Fibroblast of lung (primary cell): ENCODE measurements around the gene L2HGDH. TPM values are rescaled to one million over a fixed set of nuclear protein-coding genes. Genes with fewer than 3 reads are reported as not detected.

ENCODE experiments used
- DNase-seq, 2 donors: peaks; one replicate each; pipeline versions ENCODE4 v3.0.0 to v3.0.0-alpha.2; 2010; ENCODE audit warnings: low read depth in 2 of 2
- H2AFZ ChIP-seq: 2 replicates; pipeline ENCODE4 v1.5.1; 2012; ENCODE audit warnings: low read length, control low read depth, inconsistent platforms
- H3K27ac ChIP-seq: 2 replicates; pipeline ENCODE4 v1.5.1; 2011; ENCODE audit warnings: low read length, control low read depth; ENCODE audit not compliant: insufficient read depth
- H3K27me3 ChIP-seq: 2 replicates; pipeline ENCODE4 v1.5.1; 2011; ENCODE audit warnings: mild to moderate bottlenecking, low read length; ENCODE audit not compliant: control insufficient read depth, insufficient read depth
- H3K36me3 ChIP-seq: 2 replicates; pipeline ENCODE4 v1.5.1; 2011; ENCODE audit warnings: low read length; ENCODE audit not compliant: control insufficient read depth, insufficient read depth
- H3K4me1 ChIP-seq: 2 replicates; pipeline ENCODE4 v1.5.1; 2011; ENCODE audit warnings: low read length; ENCODE audit not compliant: control insufficient read depth, insufficient read depth; ENCODE audit errors: extremely low read depth
- H3K4me2 ChIP-seq: 2 replicates; pipeline ENCODE4 v1.5.1; 2011; ENCODE audit warnings: low read length, control low read depth; ENCODE audit not compliant: insufficient read depth; ENCODE audit errors: extremely low read depth
- H3K4me3 ChIP-seq, 4 experiments: fragments of 200-600 bp in 1 of 4; sonication (generic) in 1 of 4; replicated peaks in 1 of 4; 2 replicates each; pipeline ENCODE4 v1.5.1; 2011 to 2016; ENCODE audit warnings: low read length in 4 of 4, low read depth in 3 of 4, mild to moderate bottlenecking in 3 of 4, control low read depth in 2 of 4, inconsistent platforms in 1 of 4, mixed read lengths in 1 of 4; ENCODE audit not compliant: insufficient read depth in 1 of 4; ENCODE audit errors: control extremely low read depth in 1 of 4
- H3K79me2 ChIP-seq: 2 replicates; pipeline ENCODE4 v1.5.1; 2012; ENCODE audit warnings: mild to moderate bottlenecking, low read length, inconsistent platforms; ENCODE audit not compliant: control insufficient read depth, insufficient read depth
- H3K9ac ChIP-seq: 2 replicates; pipeline ENCODE4 v1.5.1; 2011; ENCODE audit warnings: mild to moderate bottlenecking, low read length, control low read depth; ENCODE audit not compliant: insufficient read depth
- H3K9me3 ChIP-seq: 2 replicates; pipeline ENCODE4 v1.5.1; 2012; ENCODE audit warnings: low read depth, low read length; ENCODE audit not compliant: control insufficient read depth, insufficient read depth
- H4K20me1 ChIP-seq: 2 replicates; pipeline ENCODE4 v1.5.1; 2011; ENCODE audit warnings: low read length; ENCODE audit not compliant: control insufficient read depth, insufficient read depth; ENCODE audit errors: extremely low read depth
- CTCF ChIP-seq, 2 donors: IDR thresholded peaks in 1 of 2; conservative IDR thresholded peaks in 1 of 2; 1 replicate in 1 of 2; 2 replicates in 1 of 2; pipeline ENCODE4 v1.5.1; 2011 to 2012; ENCODE audit warnings: low read length in 2 of 2, control low read depth in 1 of 2, inconsistent platforms in 1 of 2, low read depth in 1 of 2, mild to moderate bottlenecking in 1 of 2
- EZH2 ChIP-seq: IDR thresholded peaks from 2 replicates; pipeline ENCODE4 v1.5.1; 2012; ENCODE audit warnings: low read length, control low read depth, mild to moderate bottlenecking; ENCODE audit errors: missing control alignments
- polyA plus RNA-seq, 2 donors: library from polyadenylated mRNA; depleted of rRNA in 1 of 2; stranded (reverse) in 1 of 2; unstranded in 1 of 2; fragments of >200 nt; gene quantifications; 2 replicates each; pipeline ENCODE4 v1.2.1, GENCODE V29; 2011 to 2012; ENCODE audit warnings: missing spikeins in 1 of 2
- total RNA-seq: library from RNA; depleted of rRNA; stranded (reverse); fragments of >200 nt; gene quantifications from 2 replicates; pipeline ENCODE4 v1.2.1, GENCODE V29; 2014

The L2HGDH gene
- total and polyA plus RNA-seq, 2 donors (not counting 1 experiment from before 2014, with no cell fraction given): 3.0 to 3.8 TPM

GRCh38 chr14:50254248-50254647 is 57.8 kb downstream of the L2HGDH start:
- DNase-seq: no peak
- no peaks in the 10 kb centered on the region for H4K20me1 ChIP-seq
- H3K4me3 ChIP-seq: no peak overlapping the region
- H3K4me1 ChIP-seq: no peaks in the 10 kb centered on the region
- H3K36me3 ChIP-seq: no peaks in the 10 kb centered on the region
- H3K27ac ChIP-seq: no peak overlapping the region
- H2AFZ ChIP-seq: no peak overlapping the region
- no peaks in the 10 kb centered on the region for H3K79me2 ChIP-seq
- H3K9me3 ChIP-seq: no peaks in the 10 kb centered on the region
- H3K9ac ChIP-seq: no peak overlapping the region
- H3K27me3 ChIP-seq: no peaks in the 10 kb centered on the region
- TF ChIP-seq CTCF (conservative IDR thresholded peaks at IDR 0.05 in 1 of 2, IDR thresholded peaks at IDR 0.05 in 1 of 2; ENCODE audit: low read depth in 1 of 2, low read length in 2 of 2) (no peak), EZH2 (no peak)
- H3K4me2 ChIP-seq: no peak overlapping the region

DNA sequence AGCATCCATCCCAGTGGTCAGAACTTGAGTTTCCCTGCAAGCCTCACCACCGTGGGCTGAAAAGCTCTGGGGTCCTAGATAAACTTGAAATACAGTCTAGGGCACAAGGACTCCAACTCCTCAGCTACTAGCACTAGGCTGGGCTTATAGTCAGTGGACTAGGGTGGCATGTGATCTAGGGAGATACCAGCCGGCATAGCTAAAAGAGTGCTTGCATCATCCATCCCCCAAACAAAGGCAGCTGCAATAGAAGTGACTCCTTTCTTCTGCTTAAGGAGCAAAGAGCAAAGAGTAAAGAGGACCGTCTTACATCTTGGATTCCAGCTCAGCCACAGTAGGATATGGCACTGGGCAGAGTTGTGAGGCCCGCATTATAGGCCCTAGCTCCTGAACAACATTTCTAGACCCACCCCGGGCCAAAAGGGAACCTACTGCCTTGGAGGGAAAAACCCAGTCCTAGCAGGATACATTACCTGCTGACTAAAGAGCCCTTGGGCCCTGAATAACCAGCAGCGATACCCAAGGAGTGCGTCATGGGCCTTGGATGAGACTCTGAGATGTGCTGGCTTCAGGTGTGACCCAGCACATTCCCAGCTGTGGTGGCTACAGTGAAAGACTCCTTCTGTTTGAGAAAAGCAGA is 62.8 kb downstream of the L2HGDH start:
- Histone ChIP-seq H2AFZ (no peak overlapping the region), H3K9ac (no peak overlapping the region), H3K27ac (no peak overlapping the region), H3K4me2 (no peak overlapping the region), H4K20me1 (no peaks in the 10 kb centered on the region), H3K4me3 (no peak overlapping the region), H3K36me3 (no peaks in the 10 kb centered on the region), H3K4me1 (no peaks in the 10 kb centered on the region), H3K79me2 (no peaks in the 10 kb centered on the region), H3K27me3 (no peaks in the 10 kb centered on the region), H3K9me3 (no peaks in the 10 kb centered on the region)
- no peak for TF ChIP-seq CTCF (conservative IDR thresholded peaks at IDR 0.05 in 1 of 2, IDR thresholded peaks at IDR 0.05 in 1 of 2; ENCODE audit: low read depth in 1 of 2, low read length in 2 of 2)
- no peak for TF ChIP-seq EZH2
- no peak for DNase-seq

GRCh38 chr14:50247245-50247644 is 64.8 kb downstream of the L2HGDH start:
- no peaks in the 10 kb centered on the region for H3K79me2 ChIP-seq
- no peaks in the 10 kb centered on the region for H4K20me1 ChIP-seq
- no peak overlapping the region for H3K4me3 ChIP-seq
- no peaks in the 10 kb centered on the region for H3K9me3 ChIP-seq
- H3K27ac ChIP-seq: no peak overlapping the region
- TF ChIP-seq CTCF (conservative IDR thresholded peaks at IDR 0.05 in 1 of 2, IDR thresholded peaks at IDR 0.05 in 1 of 2; ENCODE audit: low read depth in 1 of 2, low read length in 2 of 2) (no peak), EZH2 (no peak)
- no peak overlapping the region for H3K4me2 ChIP-seq
- no peaks in the 10 kb centered on the region for H3K27me3 ChIP-seq
- no peaks in the 10 kb centered on the region for H3K36me3 ChIP-seq
- no peaks in the 10 kb centered on the region for H3K4me1 ChIP-seq
- no peak for DNase-seq
- H2AFZ ChIP-seq: no peak overlapping the region
- no peak overlapping the region for H3K9ac ChIP-seq
